GM18519 (cell line): Measurements from ENCODE around the gene FOXO3.
A peak's percentile ranks its signal among the peaks of the same experiment; 100 is the strongest.

ENCODE experiments used
- ATAC-seq: cut with Tn5 transposase; IDR thresholded peaks from one replicate; pipeline ENCODE4 v1.9.1; 2021; ENCODE audit warnings: mild to moderate bottlenecking, moderate library complexity; ENCODE audit not compliant: unreplicated experiment, low FRiP score

The FOXO3 gene

DNA sequence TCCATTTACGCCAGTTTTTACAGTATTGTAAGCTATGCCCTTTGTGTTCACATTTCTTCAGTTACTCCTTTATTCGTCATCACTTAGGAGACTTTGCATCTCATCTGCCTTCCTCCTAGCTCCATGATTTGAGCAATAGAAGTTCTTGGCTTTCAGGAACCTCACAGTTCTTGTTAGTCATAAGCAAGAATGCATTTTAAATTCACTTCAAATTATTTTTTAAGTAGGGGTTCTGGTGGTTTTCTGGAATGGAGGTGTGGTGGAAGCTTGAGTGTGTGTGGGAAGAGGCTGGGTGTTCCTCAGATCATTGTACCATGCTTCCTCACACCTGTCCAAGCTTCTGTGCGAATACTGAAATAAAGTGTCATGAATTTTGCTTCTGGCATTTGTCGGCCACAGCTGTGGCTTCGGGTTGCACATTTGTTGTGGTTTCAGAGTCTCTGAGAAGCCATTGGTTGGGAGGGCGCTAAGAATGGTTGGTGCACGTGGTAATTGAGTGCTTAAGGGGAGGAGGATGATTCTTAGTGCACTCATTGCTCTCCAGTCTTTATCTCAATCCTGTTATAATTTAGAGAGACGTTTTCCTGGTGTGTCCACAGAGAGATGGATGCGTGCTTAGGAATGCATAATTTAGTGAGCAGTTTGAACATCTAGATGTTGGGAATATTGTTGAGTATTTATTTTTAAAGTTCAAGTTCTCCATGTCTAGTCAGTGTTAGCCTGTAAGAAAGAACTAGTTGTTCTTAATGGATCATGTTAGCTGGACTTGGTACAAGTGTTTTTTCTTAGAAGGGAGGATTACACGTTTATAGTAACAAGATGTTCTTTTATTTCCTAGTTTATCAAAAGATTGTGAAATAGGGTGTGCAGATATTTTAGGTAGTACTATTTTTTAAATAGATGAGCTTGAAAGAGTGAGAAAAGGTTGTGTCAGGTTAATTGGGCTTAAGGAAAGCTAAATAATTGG lies 31.9 kb downstream of the FOXO3 start:
- peak; percentile 66 for ATAC-seq

DNA sequence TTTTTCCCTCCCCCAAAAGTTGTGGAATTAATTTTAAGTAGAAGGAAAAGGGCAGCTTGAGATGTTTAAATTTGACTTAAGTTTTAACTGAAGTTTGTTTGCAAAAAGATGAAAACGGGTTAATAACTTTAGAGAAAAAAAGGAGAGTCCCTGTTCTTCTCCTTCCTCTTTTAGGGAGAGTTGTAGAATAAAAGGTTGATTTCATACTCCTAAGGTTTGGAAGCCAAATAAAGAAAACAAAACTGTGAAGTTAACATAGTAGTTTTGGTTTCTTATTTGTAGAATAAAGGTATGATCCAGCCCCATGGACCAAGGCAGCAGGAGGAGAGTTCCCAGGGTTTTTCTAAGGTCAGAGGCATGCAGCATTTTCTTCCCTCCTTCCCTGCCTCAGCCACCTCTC lies 33.4 kb downstream of the FOXO3 start:
- no peak for ATAC-seq

DNA sequence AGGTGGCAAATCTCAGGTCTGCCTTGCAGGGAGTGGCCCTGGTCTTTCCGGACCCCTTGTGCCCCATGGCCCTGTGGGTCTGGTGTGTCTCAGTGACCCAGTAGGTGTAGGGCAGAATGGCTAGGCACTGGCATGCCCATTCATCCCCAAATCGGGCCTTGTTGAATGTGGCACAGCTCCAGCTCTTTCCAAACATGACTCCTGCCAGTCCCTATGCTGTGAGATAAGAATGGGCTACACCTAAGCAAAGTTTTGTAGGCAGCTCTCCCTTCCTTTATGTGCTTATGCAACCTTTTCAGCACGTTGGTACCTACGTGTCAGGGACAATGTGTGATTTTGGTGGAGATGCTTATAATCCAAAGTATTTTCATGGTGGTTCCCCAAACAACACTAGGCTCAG lies 33.9 kb downstream of the FOXO3 start:
- no peak for ATAC-seq

DNA sequence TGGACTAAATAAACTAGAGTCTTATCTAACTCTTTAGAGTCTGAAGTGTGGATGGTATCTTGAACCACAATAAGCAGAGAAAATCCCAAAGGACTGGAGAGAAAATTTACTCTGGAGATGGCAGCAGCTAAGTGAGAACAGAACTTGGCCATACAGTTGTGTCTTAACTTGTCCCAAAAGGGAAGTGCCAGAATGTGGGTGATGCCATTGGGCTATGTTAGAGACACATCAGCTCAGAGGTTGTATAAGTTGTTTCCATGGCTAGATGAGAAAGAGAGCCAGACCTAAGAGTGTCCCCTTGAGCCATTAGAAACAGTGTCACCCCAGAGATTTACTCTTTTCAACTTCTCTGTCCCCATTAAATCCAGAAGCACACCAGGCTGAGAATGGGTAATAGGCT lies 36.2 kb downstream of the FOXO3 start:
- ATAC-seq = no peak

DNA sequence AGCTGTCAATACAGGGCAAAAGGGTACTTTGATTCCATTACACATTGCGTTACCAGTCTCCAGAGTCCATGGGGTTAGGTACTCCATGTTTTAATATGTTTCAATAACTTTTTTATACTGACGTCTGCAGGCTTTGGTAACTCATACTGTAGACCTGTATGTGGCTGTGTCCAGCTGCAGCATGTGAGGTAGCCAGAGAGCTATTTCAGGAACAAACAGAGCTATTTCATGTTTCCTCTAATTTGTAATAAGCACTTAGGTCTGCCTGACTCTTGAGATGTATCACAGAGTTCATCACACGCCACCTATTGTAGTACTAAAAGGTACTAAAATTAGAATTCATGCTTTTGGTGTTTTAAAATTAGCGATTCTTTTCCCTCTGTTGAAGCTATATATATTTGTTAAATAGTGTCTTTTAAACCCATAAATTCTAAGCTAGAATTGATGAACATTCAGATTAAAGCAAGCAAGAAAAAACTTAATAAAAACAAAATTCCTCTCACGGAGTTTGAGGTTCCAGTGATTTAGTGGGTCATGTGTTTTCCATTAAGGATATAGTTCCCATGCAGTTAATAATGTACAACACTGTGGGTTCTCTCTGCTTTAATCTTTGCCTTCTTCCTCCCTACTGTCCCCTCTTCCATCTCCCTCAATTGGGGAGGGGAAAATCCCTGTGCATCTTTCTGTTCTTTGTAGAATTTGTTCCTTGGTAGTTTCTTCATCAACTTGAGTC lies 37.0 kb downstream of the FOXO3 start:
- ATAC-seq = peak; percentile 49

DNA sequence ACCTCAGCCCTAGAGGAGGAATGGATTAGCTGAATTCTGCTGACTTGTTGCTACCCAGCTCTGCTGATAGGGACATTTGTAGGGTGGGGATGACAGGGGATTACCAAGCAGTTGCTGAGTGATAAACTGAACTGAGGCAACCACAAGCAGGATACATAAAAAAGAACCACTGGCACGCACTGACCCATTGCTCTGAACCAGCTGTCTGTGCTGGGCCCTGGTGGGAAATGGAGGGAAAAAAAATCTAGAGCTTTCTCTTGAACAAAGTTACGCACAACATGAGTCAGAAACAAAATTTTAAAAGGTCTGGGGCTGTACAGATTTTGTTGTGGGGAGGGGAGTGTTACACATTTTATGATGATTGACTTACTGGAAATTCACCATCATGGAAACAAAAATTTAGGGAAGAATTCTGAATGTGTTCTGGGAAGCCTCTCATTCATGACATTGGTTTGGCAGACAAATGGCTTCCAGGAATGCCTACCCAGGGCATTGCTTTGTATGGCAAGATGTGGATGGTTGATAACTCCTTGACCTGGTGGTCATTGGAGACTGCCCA lies 37.7 kb downstream of the FOXO3 start:
- peak; percentile 58 for ATAC-seq

DNA sequence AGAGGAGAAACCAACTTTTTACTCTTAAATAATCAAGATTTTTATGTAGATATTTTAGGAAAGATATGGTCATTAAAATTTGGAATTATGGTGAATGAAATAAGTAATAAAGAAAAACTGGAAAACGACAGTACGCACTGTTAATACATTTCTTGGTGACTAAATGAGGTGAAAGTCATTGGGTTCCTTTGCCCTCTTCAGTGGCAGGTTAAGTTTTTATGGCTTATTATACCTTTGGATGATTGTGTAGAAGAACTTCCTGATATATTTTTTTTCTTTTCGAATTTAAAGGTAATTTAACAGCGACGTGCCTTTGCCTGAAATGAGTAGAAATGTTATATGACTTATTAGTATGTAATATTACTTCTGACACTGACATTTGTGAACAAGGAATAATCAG lies 43.4 kb downstream of the FOXO3 start:
- ATAC-seq = no peak

GRCh38 chr6:108606250-108606690 lies 45.6 kb downstream of the FOXO3 start:
- no peak for ATAC-seq

GRCh38 chr6:108608453-108609275 lies 47.9 kb downstream of the FOXO3 start:
- no peak for ATAC-seq

DNA sequence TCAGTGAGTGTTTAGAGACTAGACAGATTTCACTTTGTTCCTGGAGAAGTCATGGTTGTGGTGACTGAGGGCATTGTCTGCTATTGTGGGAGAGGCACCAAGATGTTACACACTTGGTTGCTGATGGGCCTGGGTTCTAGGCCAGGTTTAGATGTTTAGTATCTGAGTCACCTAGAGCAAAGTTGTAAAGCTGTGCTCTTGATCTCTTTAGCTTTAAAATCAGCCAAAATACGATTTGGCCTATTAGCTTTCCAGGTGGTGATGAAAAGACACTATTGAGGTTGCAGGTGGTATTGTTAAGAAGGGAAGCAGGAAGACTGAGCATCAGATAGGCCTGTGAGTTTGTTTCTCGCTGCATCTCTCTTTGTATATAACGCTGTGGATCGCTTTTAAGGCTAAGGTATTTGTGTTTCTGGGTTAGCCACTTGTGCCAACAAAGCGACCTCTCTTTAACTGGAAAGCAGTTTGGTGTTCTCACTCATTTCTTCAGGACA lies 48.6 kb downstream of the FOXO3 start:
- no peak for ATAC-seq

DNA sequence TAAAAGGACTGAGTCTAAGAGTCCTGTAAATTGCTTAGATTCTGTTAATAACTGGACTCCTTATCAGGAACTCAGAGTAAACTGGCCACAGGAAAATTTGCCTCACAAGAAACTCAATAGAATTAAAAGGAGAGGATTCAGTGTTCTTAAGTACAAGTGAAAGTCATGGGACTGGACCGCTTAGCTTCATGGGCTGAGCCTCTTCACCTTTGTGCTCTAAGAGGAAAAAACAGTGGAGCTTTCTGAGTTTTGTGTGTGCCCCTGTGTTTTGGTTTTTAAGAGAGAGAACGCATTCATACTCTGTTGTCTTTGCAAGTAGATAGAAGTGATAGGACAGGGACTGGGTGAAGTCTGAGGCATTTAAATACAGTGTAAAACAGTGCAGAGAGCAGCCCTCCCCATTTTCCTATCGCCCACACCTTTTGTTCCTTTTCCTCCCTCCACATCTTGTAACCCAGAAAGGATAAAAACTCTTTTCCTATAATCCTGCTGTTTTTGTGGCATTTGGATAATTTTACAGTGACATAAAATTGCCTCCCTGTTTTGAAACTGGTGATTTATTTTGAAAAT lies 49.6 kb downstream of the FOXO3 start:
- ATAC-seq = no peak

DNA sequence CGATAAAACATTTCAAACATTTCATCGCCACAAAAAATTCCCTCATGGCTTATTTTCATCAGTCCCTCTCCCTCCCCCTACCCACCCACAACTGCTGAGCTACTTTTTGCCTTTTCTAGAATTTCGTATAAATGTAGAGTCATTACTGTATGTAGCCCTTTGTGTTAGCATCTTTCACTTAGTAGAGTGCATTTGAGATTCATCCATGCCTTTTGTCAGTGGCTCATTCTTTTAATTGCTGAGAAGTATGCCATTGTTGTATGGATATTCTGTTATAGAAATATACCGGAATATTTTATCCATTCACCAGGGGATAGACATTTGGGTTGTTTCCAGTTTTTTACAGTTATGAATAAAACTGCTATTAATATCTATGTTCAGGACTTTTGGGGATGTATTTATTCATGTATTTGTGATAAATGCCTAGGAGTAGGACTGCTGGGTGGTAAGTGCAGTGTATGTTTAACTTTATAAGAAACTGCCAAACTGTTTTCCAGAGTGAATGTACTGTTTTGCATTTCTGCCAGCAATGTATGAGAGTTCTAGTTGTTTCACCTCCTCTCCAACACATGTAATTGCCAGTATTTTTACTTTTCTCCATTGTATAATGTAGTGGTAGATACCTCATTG lies 50.4 kb downstream of the FOXO3 start:
- no peak for ATAC-seq

DNA sequence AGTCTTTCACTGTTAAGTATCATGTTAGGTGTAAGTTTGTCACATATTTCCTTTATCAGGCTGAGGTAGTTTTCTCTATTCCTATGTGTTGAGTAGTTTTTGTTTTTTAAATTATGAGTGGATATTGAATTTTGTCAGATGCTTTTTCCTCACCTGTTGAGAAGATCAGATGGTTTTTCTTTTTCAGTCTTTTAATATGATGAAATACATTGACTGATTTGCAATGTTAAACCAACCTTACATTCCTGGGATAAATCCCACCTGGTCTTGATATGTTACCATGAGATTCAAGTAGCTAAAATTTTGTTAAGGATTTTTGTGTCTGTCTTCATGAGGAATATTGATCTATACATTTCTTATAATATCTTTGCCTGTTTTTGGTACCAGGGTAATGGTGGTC lies 52.1 kb downstream of the FOXO3 start:
- ATAC-seq = no peak

GRCh38 chr6:108616544-108616943 lies 55.8 kb downstream of the FOXO3 start:
- no peak for ATAC-seq

DNA sequence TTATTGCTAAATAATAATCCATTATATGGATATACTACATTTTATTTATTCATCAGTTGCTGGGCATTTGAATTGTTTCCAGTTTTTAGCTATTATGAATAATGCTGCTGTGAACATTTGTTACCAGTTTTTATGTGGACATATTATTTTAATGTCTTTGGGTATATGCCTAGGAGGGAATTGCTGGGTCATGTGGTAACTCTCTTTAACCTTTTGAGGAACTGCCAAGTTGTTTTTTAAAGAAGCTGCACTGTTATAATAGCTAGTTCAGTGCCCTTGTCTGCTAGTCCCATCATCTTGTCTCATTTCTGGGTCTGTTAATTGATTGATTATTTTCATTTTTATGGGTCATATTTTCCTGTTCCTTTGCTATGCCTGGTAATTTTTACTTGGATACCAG lies 56.3 kb downstream of the FOXO3 start:
- ATAC-seq = no peak

- ATAC-seq = no peak
Observed at GRCh38 chr6:108618623-108619152, 58.0 kb downstream of the FOXO3 start.

DNA sequence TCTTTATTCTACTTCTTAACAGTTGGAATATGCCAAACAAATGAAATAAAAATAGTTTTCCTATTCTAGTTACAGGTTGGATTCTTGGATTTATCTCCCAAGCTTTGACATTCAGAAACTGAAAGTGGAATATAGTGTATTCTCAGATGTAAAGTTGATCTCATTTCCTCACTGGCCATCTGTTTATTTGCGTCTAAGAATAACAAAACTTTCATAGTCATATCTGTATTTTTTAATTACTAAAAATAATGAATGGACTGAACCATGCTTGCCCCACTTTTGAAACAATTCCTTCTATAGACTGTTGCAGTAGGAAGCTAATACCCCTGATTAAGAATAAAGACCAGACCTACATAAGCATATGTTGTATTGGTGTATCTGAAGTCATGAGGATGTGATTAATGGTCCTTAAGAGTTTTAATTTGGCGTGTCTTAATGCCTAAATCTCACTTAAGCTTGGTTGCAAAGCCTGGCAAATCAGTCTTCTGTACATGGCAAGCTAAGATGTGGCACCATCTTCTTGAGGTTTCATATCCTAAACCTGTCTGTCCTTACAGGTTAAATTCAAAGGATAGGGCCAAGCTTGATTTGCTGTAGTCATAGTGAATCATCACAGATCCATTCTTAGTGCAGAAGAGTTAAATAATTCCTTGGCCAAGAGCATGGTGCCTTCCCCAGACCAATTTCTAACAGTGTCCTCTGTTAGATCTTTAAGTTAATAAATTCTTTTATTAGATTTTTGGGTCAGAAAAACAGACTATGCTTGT lies 58.9 kb downstream of the FOXO3 start:
- no peak for ATAC-seq

- ATAC-seq = no peak
Observed at GRCh38 chr6:108621117-108621516, 60.4 kb downstream of the FOXO3 start.
